HG03575 (cell line): ENCODE data around the gene CR2.
"Not testable (repeated sequence)": the region's sequence is repeated elsewhere in the genome, so short reads cannot be mapped to it uniquely, and the experiment has no call there.

Experiments used
- ATAC-seq: cut with Tn5 transposase; IDR thresholded peaks from one replicate; pipeline ENCODE4 v1.9.1; 2021; ENCODE audit not compliant: unreplicated experiment, insufficient number of reproducible peaks, low FRiP score; ENCODE audit errors: extremely low read depth

CR2 gene

DNA sequence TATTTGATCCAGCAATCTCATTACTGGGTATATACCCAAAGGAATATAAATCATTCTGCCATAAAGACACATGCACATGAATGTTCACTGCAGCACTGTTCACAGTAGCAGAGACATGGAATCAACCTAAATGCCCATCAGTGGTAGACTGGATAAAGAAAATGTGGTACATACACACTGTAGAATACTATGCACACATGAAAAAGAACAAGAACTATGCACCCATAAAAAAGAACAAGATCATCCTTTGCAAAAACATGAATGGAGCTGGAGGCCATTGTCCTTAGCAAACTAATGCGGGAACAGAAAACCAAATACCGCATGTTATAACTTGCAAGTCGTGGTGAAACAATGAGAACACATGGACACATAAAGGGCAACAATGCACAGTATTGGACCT, 17.4 kb upstream of the CR2 start:
- ATAC-seq, result not testable (repeated sequence)

GRCh38 chr1:207440626-207441025, 13.5 kb upstream of the CR2 start:
- no peak for ATAC-seq

- ATAC-seq, result no peak
Observed at GRCh38 chr1:207444514-207445217, 9.5 kb upstream of the CR2 start.

GRCh38 chr1:207453710-207454045, 450 bp upstream of the CR2 start:
- no peak for ATAC-seq

DNA sequence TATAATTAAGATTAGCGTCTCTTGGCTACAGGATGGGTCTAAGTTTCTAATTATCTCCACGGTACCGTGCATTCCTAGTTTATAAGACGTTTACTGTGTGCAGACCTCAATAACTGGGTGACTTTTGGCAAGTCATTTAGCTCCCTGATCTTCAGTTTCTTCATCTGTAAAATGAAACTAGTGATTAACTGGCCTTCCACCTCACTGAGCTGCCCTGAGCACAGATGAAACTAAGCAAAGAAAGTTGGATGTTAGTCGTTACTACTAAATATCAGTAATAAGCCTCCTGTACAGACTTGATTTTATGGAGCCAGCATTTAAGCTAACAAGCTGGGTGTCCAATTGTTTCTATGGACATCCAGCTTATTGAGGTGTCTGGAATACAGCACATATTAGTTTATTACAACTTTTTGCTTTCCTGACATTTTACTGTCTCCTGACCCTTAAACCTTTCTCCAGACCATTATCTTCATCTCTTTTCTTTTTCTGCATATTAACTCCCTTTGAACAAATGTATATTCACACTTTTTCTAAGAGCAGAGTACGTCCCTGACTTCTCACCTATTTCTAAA, 1.1 kb downstream of the CR2 start:
- no peak for ATAC-seq

DNA sequence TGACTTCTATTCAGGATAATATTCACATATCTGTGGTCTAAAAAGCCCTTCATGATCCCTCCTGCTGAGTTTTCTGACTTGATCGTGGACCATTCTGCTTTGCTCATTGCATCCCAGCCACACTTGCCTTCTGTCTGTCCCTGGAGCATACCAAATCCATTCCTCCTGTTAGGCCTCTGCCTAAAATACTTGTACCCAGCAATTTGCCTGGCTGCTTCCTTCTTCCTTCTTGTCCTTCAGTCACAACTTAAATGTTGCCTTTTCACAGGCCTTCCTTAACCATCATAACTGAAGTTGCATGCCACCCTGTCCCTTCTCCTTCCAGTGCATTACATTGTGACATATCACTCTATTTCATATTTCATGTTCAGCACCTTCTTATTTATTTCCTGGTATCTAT, 4.3 kb downstream of the CR2 start:
- ATAC-seq, result no peak

- ATAC-seq, result no peak
Observed at GRCh38 chr1:207459008-207459407, 4.9 kb downstream of the CR2 start.

GRCh38 chr1:207461649-207462048, 7.5 kb downstream of the CR2 start:
- no peak for ATAC-seq

GRCh38 chr1:207462535-207462934, 8.4 kb downstream of the CR2 start:
- no peak for ATAC-seq

DNA sequence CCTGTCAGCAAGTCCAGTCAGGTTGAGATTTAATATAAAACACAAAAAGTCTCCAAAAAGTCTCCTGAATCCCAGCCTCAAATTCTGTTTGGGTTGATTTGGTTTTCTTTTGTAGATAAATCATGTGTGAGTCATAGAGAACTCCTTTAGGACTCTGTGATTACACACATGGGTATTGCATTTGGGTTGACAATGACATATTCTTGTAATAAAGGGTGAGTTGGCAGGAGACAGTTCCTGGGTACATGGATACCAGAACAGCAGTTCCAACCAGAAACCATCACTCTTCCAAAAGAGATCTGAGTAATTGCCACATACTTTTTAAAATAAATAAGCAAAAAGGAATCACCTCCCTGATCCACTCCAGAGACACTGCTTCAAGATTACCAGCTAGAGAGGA, 8.9 kb downstream of the CR2 start:
- no peak for ATAC-seq

GRCh38 chr1:207463571-207463970, 9.4 kb downstream of the CR2 start:
- ATAC-seq, result no peak

- no peak for ATAC-seq
Observed at GRCh38 chr1:207470927-207471326, 16.8 kb downstream of the CR2 start.

- no peak for ATAC-seq
Observed at GRCh38 chr1:207474210-207474609, 20.1 kb downstream of the CR2 start.

DNA sequence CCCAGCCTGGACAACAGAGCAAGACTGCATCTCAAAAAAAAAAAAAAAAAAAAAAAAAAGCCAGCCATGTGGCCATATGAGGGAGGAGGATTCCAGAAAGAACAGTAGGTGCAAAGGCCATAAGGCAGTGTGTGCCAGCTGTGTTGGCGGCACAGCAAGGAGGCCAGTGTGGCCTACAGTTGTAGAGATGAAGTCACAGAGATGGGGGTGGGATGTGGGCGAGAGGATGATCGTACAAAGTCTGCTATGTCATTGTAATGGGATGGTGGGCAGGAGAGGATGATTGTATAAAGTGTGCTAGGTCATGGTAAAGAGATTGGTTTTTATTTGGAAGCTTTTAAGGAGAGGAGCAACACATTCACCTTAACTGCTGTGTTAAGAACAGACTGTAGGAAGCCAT, 32.1 kb downstream of the CR2 start:
- no peak for ATAC-seq

- ATAC-seq, result no peak
Observed at GRCh38 chr1:207487636-207488035, 33.5 kb downstream of the CR2 start.

- no peak for ATAC-seq
Observed at GRCh38 chr1:207493212-207493611, 39.1 kb downstream of the CR2 start.

GRCh38 chr1:207494171-207494570, 40.0 kb downstream of the CR2 start:
- no peak for ATAC-seq

GRCh38 chr1:207495281-207495680, 41.2 kb downstream of the CR2 start:
- ATAC-seq, result not testable (repeated sequence)

DNA sequence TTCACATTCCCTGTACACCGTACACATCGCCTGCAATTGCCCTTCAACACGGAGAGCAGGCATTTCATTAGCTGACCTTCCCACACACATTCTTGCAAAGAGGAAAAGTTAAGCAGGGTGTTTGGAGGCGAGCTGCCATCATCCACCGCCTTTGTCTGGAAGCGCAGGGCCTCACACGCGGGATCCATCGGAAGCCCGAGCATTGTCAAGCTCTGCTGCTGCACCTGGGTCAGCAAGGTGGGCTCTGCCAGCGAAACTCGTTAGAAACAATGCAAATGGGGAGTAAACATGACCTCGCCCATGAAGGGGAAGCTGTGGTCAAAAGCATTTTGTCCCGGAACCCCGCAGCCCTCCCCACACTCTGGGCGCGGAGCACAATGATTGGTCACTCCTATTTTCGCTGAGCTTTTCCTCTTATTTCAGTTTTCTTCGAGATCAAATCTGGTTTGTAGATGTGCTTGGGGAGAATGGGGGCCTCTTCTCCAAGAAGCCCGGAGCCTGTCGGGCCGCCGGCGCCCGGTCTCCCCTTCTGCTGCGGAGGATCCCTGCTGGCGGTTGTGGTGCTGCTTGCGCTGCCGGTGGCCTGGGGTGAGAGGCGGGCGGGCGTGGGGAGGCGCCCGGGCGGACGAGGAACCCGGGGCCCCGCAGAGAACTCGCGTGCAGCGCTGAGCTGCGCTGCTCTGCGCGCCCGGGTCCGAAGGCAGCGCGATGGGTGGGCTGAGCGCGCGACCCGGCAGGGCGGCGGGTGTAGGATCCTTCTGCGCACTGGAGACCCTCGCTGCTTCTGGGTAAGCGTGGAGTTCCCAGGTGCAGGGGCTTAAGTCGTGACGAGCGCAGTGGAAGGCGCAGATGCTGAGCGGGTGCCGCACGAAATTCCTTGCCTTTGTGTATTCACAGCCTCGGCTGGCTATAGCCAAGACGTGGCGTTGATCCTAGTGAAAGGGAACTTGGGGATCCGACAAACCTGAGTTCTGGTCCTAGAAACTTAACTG, 42.0 kb downstream of the CR2 start, which contains the start of gene CR1:
Gene CR1, plus strand, starts transcription at position 357 of the 992 bp plus-strand sequence. Its CDS starts 111 bp downstream, at position 468.
- no peak for ATAC-seq

DNA sequence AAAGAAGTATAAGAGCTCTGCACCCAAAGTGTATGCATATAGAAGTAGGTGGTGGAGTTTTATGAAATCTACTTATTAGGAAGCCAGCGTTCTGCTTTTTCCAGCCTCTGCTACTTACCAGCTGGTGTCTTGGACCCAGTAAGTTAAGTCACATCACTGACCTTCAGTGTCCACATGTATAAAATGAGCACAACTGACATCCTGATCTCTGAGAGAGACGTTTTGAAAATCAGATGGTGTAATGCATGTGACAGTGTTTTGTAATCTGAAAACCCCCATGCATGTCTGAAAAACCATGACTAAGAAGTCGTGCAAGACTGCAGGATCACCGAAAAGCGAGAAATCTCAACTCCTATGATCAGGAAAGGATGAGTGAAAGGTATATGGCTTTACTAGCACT, 43.8 kb downstream of the CR2 start:
- ATAC-seq, result no peak
